ENCODE results near the gene BAZ2A.
A peak's percentile ranks its signal among the peaks of the same experiment; 100 is the strongest.
"Not testable (repeated sequence)": the region's sequence is repeated elsewhere in the genome, so short reads cannot be mapped to it uniquely, and the experiment has no call there.

Gene BAZ2A

DNA sequence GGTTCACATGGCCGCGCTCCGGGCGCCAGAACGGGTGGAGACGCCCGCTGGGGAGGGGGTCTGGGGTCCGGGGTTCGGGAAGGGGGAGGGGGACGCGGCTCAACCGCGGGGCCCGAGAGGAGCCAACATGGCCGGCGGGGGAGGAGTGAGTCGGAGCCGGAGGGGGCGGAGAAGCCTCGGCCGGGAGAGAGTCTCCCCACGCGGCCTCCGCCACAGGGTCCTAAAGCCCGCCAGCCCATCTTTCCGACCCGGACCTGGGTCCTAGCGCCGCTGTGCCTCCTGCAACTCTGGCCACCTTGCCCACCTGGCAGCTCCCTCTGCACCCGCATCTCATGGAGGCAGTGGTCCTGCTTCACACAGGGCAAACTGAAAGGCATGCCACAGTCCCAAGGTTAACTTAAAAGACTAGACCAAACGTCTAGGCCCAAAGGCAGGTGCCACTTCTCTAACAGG lies at the start of gene BAZ2A:
Gene BAZ2A (minus strand): TSS at position 147 of the 453 bp plus-strand sequence. CDS start 12,796 bp downstream, outside the sequence.
- DNase-seq, result peak; percentile 78

DNA sequence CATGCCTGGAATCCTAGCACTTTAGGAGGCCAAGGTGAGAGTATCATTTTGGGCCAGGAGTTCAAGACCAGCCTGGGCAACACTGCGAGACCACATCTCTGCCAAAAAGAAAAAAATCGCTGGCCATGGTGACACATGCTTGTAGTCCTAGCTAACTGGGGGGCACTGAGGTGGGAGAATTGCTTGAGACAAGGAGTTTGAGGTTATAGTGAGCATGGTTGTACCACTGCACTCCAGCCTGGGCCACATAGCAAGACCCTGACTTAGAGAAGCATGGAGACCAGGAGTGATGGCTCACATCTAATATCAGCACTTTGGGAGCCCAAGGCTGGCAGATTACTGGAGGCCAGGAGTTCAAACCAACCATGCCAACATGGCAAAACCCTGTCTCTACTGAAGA lies 48.7 kb upstream of the BAZ2A start:
- no peak for DNase-seq

DNA sequence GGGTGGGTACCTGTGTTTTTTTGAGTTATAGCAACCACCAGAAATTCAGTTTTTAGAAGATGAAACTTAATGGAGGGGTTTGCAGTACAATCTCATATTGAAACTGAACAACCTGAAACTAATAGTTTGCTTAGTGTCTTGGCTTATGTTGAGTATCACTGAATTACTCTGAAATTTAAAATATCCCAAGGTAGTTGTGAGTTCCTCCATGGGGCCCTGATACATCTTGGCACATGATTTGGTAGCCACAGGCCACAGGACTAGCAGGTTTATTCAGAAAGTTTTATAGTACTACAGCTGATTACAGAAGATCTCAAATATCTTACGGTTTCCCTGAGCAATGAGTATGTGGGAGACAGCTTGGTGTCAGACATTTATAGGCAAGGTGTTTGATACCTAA lies 47.6 kb upstream of the BAZ2A start:
- no peak for DNase-seq

DNA sequence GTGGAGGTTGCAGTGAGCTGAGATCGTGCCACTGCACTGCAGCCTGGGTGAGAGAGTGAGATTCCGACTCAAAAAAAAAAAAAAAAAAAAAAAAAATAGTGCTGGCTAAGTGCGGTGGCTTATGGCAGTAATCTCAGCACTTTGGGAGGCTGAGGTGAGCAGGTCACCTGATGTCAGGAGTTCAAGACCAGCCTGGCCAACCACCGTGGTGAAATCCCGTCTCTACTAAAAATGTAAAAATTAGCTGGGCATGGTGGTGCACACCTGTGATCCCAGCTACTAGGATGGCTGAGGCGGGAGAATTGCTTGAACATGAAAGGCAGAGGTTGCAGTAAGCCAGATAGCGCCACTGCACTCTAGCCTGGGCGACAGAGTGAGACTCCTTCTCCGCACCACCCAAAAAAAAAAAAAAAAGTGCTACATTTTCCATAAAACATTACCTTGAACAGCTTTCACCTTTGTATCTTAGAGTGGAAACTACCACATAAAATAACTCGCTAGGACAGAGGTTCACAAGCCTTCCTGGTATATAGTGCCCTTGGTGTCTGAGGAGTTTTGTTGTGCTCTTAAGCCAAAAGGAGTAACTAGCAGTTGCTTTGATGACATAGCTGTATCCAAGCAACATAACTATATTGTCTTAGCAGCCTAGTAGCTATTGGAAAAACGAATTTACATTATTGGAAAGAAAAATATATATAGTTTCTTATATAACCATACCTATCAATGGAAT lies 46.9 kb upstream of the BAZ2A start:
- DNase-seq, result no peak

DNA sequence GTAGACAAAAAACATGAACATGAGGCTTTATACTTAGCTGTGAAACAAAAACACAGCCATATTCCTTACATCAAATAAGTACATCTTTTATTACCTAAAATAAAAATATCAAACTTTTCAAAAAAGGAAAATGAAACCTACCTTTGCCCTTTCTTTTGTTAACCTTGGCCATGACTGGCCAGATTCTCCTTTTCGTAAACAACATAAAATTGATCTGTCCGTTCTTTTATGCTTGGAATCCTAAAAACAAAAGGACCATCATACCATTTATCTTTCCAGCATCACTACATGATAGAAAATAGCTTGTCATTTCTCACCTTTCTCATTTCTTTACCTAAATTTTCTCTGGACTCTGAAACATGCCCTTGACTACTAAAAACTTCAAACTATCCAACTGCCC lies 41.5 kb upstream of the BAZ2A start:
- no peak for DNase-seq

DNA sequence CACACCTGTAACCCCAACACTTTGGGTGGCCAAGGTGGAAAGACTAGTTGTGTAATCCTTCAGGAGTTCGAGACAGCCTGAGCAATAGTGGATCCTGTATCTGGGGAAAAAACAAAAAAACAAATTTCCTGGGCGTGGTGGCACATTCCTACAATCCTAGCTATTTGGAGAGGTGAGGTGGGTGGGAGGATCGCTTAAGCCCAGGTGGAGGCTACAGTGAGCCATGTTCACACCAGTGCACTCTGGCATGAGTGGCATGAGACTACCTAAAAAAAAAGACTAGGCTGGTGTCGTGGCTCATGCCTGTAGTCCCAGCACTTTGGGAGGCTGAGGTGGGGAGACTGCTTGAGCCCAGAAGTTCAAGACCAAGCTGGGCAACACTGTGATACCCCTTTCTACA lies 40.7 kb upstream of the BAZ2A start:
- no peak for DNase-seq

DNA sequence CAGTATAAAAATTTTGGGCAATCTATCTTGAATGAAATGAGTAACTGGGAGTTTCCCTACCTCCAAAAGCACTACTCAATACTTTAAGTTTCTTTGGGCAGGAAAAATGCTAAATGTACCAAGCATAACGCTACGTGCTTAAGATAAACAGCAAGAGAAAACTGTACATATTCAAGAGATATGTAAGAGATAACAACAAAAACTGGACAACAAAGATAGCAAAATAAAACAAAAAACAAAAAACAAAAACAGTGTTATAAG lies 38.0 kb upstream of the BAZ2A start:
- no peak for DNase-seq

DNA sequence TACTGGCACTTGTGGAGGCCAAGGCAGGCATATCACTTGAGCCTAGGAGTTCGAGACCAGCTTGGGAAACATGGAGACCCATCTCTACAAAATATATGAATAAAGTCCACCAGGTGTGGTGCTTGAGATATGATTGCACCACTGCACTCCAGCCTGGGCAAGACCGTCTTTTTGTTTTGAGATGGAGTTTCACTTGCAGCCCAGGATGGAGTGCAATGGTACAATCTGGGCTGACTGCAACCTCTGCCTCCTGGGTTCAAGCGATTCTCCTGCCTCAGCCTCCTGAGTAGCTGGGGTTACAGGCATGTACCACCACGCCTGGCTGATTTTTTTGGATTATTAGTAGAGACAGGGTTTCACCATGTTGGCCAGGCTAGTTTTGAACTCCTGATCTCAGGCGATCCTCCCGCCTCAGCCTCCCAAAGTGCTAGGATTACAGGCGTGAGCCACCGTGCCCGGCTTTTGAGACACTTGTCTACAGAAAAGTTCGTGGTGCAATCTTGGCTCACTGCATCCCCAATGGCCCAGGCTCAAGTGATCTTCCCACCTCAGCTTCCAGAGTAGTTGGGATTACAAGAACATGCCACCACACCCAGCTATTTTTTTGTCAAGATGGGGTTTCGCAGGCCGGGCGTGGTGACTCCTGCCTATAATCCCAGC lies 32.0 kb upstream of the BAZ2A start:
- DNase-seq, result no peak

DNA sequence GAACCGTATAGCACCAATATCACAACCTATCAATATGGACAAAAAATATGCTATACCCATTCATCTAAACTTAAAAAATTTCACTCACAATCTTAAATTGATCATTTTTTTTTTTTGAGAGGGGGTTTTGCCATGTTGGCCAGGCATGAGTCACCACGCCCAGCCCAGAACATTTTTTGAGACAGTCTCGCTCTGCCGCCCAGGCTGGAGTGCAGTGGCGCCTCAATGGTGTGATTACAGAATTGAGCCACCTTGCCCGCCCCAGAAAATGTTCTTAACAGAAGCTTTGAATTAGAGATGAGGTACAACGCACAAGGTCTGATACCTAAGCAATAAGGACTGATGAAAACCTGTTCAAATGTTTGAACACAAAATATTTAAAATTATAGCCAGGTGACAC lies 31.4 kb upstream of the BAZ2A start:
- no peak for DNase-seq

DNA sequence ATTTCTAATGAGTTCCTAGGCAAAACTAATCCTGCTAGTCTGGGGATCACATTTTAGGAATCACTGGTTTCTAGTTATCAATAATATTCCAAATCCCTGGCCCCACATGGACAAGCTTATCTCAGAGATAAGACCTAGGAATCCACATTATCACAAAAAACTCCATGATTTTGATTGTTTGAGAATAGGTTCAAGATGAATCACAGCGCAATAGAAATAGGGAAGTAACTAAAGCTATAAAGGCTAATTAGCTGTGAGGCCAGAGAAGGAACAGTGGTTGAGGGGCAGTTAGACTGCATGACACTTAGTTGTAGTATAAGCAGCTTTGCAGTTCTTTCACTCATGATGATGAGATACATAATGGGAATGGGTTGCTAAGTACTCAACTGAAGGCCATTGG lies 28.8 kb upstream of the BAZ2A start:
- DNase-seq, result no peak

DNA sequence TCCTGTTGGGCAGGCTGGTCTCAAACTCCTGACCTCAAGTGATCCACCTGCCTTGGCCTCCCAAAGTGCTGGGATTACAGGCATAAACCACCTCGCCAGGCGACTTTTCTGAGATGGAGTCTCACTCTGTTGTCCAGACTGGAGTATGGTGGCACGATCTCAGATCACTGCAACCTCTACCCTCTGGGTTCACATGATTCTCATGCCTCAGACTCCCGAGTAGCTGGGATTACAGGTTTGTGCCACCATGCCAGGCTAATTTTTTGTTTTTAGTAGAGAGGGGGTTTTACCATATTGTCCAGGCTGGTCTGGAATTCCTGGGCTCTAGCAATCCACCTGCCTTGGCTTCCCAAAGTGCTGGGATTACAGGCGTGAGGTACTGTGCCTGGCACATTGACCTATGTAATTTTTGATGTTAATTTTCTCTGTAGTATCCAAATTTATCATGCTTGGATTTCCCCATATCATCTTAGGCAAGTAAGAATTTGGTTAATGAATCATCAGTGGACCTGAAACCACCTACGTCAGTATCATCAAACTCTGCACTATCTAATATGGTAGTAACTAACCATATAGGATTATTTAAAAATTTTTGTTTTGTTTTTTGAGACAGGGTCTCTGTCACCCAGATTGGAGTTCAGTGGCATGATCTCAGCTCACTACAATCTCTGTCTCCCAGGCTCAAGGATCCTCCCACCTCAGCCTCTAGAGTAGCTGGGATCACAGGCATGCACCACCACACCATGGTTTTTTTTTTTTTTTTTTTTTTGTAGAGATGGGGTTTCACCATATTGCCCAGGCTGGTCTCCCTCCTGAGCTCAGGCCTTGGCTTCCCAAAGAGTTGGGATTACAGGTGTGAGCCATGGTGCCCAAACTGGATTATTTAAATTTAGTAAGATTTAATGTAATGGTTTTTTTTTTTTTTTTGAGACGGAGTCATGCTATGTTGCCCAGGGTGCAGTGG lies 27.6 kb upstream of the BAZ2A start:
- no peak for DNase-seq

DNA sequence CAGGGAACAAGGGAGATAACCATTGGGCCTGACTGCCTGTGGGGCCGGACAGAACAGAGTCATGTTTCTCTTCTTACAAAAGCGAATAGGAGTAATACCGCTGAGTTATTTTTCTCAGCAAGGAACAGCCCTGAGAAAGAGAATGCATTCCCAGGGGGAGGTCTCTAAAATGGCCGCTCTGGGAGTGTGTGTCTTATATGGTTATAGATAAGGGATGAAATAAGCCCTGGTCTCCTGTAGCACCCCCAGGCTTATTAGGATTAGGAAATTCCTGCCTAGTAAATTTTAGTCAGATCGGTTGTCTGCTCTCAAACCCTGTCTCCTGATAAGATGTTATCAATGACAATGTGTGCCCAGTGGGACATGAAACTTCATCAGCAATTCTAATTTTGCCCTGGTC lies 23.7 kb upstream of the BAZ2A start:
- not testable (repeated sequence) for DNase-seq

DNA sequence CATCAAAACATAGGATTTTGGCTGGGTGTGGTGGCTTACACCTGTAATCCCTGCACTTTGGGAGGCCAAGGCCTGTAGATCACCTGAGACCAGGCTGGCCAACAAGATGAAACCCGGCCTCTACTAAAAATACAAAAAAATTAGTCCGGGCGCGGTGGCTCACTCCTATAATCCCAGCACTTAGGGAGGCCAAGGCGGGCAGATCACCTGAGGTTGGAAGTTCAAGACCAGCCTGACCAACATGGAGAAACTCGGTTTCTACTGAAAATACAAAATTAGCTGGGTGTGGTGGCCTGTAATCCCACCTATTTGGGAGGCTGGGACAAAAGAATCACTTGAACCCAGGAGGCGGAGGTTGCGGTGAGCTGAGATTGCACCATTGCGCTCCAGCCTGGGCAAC lies 17.9 kb upstream of the BAZ2A start:
- DNase-seq, result not testable (repeated sequence)

DNA sequence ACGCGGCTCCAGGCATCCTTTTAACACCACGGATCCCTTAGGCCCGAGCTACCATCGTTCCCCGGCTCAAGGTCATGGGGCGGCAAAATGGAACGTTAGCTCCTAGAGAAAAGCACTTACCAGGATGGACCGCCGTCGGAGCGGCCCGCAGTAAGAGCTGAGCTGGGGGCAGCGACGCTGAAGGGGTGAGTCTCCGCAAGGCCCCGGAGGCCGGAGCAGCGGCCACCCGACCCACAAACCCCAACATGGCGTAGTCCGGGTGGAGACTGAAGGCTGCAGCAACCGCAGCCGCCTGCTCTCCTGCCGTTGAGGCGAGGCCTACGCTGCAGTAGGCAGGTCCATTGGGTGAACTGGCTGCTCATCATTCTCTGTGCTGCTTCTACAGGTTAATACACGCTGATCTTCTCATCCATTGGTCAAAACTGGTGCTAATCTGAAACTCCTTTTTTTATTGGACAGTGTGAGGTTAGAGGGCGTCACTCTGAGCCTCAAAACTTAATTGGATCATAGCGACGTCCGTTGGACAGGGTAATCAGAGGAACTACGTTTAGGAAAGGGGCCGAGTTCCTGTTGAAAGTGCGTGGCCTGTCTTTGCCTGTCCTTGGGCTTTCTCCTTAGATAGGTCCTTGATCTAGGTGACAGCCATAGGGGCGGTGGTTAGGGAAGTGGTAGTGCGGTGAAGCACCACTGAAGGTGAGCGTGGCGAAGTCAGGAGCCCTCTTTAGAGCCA lies 15.8 kb upstream of the BAZ2A start, which contains the start of gene ATP5F1B:
Gene ATP5F1B (minus strand): TSS at position 268 of the 730 bp plus-strand sequence. CDS start 21 bp downstream, at position 247.
- DNase-seq, result peak; percentile 99

DNA sequence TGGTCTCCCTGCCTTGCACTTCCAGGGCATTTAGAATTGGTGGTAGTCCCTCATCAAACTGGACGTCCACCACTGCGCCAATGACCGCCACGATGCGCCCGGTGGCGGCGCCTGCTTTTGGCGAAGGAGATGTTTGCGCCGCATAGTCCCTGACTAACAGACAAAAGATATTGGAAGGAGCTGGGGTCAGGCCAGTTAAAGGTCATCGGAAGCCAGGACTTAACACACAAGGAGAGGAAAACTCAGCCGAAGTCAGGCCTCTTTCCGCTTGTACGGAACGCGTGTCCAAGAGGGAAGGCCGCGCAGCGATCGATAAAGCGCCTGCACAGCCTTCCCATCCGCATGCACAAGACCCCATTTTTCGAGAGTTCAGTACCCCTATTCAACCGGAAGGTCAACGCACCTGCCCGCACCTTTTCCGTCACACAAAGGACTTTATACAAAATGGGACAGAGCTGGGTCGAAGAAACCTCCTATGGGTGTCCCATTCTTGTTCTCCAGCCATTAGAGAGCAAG lies 15.1 kb upstream of the BAZ2A start:
- no peak for DNase-seq

DNA sequence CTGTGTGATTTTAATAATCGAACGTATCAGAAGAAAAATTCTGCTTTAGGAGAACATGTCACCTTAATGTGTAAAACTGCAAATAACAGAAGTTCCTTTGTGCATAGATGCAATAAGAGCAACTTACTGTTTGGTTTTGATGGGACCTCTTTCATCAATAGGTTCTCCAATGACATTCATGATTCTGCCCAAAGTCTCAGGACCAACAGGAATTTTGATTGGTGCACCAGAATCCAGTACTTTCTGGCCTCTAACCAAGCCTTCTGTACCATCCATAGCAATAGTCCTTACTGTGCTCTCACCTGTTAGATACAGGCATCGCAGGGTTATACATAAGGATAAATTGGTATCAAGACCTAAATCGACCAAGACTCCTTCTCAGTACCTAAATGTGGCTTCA lies 14.5 kb upstream of the BAZ2A start:
- no peak for DNase-seq

DNA sequence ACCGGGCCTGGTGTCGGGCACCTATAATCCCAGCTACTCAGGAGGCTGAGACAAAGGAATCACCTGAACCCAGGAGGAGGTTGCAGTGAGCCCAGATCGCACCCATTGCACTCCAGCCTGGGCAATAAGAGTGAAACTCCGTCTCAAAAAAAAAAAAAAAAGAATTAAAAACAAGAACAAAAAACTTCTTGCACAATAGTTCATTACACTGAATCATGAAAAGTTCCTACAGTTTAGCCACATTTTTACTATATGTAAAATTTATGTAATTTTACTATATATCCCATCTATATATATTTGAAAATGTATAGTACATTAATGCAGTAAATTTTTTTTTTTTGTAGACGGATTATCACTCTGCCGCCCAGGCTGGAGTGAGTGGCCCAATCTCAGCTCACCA lies 11.1 kb upstream of the BAZ2A start:
- no peak for DNase-seq

DNA sequence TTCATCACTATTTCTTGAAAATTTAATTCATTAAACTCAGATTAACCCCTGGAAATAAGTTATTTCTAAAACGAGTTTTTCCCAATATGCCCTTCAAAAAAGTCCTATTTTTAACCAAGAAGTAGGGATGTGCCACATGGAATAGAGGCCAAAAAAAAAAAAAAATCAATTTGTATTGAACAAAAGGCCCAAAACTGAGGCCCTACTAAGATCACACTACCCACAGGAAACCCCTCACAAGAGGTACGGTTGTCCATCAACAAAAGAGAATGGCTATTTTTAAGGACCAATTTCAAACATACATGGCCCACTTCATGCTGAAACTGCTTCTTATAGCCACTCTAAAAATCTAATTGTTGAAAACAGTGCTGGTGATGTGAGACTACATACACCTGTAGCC lies 7.5 kb upstream of the BAZ2A start:
- DNase-seq, result no peak

DNA sequence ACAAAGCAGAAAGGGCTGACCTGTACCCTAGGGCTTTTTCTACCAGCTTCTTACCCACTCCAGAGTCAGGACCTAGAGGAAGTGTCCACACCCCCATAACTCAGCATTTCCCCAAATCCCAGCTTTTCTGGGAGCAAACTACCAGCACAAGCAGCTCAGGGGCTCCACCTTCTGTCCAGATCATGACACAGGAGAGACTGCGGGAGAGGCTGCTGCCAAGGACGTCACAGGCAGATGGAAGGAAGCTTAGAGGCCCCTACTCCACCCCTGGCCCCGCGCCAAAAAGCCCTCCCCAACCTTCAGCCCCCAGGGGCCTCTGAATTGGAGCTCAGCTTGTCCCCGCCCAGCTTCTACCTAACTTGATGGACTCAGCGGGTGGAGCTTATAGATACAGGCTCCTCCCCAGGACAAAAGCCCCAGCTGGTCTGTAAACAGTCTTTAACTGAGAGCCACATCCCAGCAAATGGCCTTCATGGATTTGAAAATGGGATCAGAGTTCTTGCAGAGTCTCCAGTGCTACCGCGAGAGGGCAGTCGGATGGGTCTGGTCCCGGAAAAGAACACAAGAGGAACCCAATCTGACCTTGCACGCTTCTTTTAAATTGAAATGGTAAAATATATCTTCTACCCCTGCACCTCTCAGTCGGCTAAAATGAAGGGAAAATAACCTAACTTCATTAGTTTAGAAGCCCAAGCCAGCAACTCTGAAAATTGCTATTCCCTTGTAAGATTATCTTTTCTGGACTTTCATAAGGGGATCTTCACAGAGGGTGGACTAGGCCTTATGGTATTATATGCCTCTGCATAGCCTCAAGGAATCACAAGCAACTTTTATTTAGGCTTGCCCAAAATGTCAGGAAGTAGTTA lies 6.8 kb upstream of the BAZ2A start:
- peak; percentile 99 for DNase-seq

DNA sequence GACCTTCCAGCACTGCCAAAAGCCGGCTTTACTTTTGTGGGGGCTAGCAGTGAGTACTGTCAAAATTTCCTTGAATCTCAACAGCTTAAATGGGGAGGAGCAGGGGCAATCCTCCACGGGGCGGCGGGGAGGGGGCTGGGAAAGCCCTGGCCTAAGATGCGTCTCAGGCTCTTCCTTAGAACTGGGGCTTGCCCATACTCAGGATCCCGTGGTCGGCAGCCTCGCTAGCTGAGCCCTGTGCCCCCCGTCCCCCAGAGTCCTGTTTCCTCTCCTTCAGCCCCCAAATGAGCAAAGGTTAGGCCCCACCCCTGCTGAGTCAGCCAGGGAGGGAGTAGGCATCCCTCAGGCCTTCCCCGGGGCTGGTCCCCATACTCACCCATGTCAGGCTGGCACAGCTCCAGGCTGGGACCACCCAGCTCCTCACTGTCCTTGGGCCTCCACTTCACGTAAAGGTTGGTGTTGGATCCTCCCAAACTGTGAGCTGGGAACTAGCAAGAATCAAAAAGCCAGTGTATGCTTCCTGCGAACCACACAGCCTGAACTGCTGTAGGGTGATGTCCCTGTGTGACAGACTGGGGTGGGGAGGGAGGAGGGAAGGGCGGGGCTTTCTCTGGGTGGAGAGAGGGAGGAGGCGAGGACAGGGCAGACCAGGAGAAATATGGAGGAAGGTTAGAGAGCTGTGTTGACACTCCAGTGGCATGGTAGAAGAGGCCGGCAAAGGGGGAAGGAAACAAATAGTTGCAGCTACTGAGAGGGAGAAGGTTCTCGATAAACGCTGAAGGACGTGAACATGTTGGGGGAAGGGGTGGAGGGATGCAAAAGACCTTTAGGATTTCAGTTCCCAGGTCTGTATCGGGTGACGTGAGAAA lies 5.9 kb upstream of the BAZ2A start:
- DNase-seq, result peak; percentile 78

Data from SHP77 treated with DMSO at 0.1 percent for 48 hours (cell line).